HG03521 (cell line): ENCODE measurements around the gene ARMC8.

Experiments
- ATAC-seq: cut with Tn5 transposase; IDR thresholded peaks from one replicate; pipeline ENCODE4 v1.9.1; 2021; ENCODE audit warnings: mild to moderate bottlenecking, moderate library complexity; ENCODE audit not compliant: unreplicated experiment

The ARMC8 gene

GRCh38 chr3:138197058-138197457 lies 10.0 kb downstream of the ARMC8 start:
- no peak for ATAC-seq

- no peak for ATAC-seq
Measured at GRCh38 chr3:138197524-138197923, 10.4 kb downstream of the ARMC8 start.

- ATAC-seq = no peak
Measured at GRCh38 chr3:138199851-138200250, 12.8 kb downstream of the ARMC8 start.

- ATAC-seq = no peak
Measured at GRCh38 chr3:138200424-138200823, 13.3 kb downstream of the ARMC8 start.

GRCh38 chr3:138202945-138203701 lies 16.0 kb downstream of the ARMC8 start:
- ATAC-seq = no peak

- ATAC-seq = no peak
Measured at GRCh38 chr3:138203938-138204337, 16.8 kb downstream of the ARMC8 start.

- no peak for ATAC-seq
Measured at GRCh38 chr3:138205527-138205926, 18.4 kb downstream of the ARMC8 start.

- no peak for ATAC-seq
Measured at GRCh38 chr3:138206196-138206595, 19.1 kb downstream of the ARMC8 start.

GRCh38 chr3:138210528-138210927 lies 23.4 kb downstream of the ARMC8 start:
- no peak for ATAC-seq

- ATAC-seq = no peak
Measured at GRCh38 chr3:138213398-138214085, 26.4 kb downstream of the ARMC8 start.

- no peak for ATAC-seq
Measured at GRCh38 chr3:138219255-138219654, 32.2 kb downstream of the ARMC8 start.

- no peak for ATAC-seq
Measured at GRCh38 chr3:138220242-138220641, 33.1 kb downstream of the ARMC8 start.

- no peak for ATAC-seq
Measured at GRCh38 chr3:138220788-138221187, 33.7 kb downstream of the ARMC8 start.

GRCh38 chr3:138222131-138222941 lies 35.2 kb downstream of the ARMC8 start:
- no peak for ATAC-seq

GRCh38 chr3:138222942-138223287 lies 35.8 kb downstream of the ARMC8 start:
- no peak for ATAC-seq

- no peak for ATAC-seq
Measured at GRCh38 chr3:138227650-138228049, 40.5 kb downstream of the ARMC8 start.

- ATAC-seq = no peak
Measured at GRCh38 chr3:138230525-138230924, 43.4 kb downstream of the ARMC8 start.

GRCh38 chr3:138232705-138233364 lies 45.7 kb downstream of the ARMC8 start:
- ATAC-seq = no peak

GRCh38 chr3:138234401-138235179 lies 47.5 kb downstream of the ARMC8 start:
- no peak for ATAC-seq

- ATAC-seq = no peak
Measured at GRCh38 chr3:138238711-138239110, 51.6 kb downstream of the ARMC8 start.
